ENCODE results near the gene SLC25A24.
A peak's percentile ranks its signal among the peaks of the same experiment; 100 is the strongest.
"Not testable (repeated sequence)": the region's sequence is repeated elsewhere in the genome, so short reads cannot be mapped to it uniquely, and the experiment has no call there.

SLC25A24 gene

DNA sequence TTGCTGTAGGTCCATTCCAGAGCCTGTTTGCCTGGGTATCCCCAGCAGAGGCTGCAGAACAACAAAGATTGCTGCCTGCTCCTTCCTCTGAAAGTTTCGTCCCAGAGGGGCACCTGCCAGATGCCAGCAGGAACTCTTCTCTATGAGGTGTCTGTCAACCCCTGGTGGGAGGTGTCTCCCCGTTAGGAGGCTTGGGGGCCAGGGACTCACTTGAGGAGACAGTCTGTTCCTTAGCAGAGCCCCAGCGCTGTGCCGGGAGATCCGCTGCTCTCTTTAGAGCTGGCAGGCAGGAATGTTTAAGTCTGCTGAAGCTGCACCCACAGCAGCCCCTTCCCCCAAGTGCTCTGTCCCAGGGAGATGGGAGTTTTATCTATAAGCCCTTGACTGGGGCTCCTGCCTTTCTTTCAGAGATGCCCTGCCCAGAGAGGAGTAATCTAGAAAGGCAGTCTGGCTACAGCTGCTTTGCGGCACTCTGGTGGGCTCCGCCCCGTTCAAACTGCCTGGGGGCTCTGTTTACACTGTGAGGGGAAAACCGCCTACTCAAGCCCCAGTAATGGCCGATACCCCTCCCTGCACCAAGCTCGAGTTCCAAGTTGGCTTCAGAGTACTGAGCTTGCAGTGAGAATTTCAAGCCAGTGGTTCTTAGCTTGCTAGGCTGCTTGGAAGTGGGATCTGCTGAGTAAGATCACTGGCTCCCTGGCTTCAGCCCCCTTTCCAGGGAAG, 8.7 kb upstream of the SLC25A24 start:
- no peaks in the 10 kb centered on the region for H3K79me2 ChIP-seq
- no peak overlapping the region for H3K4me2 ChIP-seq (ENCODE audit: low read length)
- no peaks in the 10 kb centered on the region for H3K36me3 ChIP-seq (ENCODE audit: control insufficient read depth, insufficient read depth, low read length)
- no peak overlapping the region for H3K9ac ChIP-seq
- no peaks in the 10 kb centered on the region for H3K9me3 ChIP-seq (ENCODE audit: control insufficient read depth, low read length)
- no peak overlapping the region for H3K27ac ChIP-seq
- H2AFZ ChIP-seq, result no peak overlapping the region
- H3K4me3 ChIP-seq (ENCODE audit: low read depth, low read length), result no peak overlapping the region
- H3K27me3 ChIP-seq (ENCODE audit: control insufficient read depth, insufficient read depth, low read length), result no peaks in the 10 kb centered on the region
- TF ChIP-seq, protein P1, sequence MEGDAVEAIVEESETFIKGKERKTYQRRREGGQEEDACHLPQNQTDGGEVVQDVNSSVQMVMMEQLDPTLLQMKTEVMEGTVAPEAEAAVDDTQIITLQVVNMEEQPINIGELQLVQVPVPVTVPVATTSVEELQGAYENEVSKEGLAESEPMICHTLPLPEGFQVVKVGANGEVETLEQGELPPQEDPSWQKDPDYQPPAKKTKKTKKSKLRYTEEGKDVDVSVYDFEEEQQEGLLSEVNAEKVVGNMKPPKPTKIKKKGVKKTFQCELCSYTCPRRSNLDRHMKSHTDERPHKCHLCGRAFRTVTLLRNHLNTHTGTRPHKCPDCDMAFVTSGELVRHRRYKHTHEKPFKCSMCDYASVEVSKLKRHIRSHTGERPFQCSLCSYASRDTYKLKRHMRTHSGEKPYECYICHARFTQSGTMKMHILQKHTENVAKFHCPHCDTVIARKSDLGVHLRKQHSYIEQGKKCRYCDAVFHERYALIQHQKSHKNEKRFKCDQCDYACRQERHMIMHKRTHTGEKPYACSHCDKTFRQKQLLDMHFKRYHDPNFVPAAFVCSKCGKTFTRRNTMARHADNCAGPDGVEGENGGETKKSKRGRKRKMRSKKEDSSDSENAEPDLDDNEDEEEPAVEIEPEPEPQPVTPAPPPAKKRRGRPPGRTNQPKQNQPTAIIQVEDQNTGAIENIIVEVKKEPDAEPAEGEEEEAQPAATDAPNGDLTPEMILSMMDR (IDR thresholded peaks at IDR 0.05), result no peak
- H3K4me1 ChIP-seq, result no peaks in the 10 kb centered on the region

DNA sequence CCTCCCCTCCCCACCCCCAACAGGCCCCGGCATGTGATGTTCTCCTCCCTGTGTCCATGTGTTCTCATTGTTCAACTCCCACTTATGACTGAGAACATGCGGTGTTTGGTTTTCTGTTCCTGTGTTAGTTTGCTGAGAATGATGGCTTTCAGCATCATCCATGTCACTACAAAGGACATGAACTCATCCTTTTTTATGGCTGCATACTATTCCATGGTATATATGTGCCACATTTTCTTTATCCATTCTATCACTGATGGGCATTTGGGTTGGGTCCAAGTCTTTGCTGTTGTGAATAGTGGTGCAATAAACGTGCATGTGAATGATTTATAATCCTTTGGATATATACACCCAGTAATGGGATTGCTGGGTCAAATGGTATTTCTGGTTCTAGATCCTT, 3.4 kb upstream of the SLC25A24 start:
- H3K27me3 ChIP-seq (ENCODE audit: control insufficient read depth, insufficient read depth, low read length); H3K9ac ChIP-seq; H3K4me2 ChIP-seq (ENCODE audit: low read length); H3K27ac ChIP-seq; H3K36me3 ChIP-seq (ENCODE audit: control insufficient read depth, insufficient read depth, low read length); H3K9me3 ChIP-seq (ENCODE audit: control insufficient read depth, low read length); H3K4me1 ChIP-seq; H2AFZ ChIP-seq; H3K79me2 ChIP-seq; H3K4me3 ChIP-seq (ENCODE audit: low read depth, low read length): not testable (repeated sequence)

DNA sequence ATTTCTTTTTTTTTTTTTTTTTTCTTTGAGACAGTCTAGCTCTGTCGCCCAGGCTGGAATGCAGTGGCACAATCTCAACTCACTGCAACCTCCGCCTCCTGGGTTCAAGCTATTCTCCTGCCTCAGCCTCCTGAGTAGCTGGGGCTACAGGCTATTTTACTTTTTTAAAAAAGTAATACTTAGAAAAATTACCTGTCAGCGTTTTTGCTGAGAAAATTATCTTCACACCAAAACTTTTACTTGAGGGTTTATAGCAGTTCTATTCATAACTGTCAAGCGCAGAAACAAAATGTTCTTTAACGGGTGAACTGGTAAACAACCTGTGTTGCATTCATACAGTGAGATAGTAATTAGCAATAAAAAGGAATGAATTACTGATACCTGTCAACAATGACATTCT, 1.5 kb upstream of the SLC25A24 start:
- H3K79me2 ChIP-seq, result no peaks in the 10 kb centered on the region
- H3K27me3 ChIP-seq (ENCODE audit: control insufficient read depth, insufficient read depth, low read length), result no peaks in the 10 kb centered on the region
- H3K4me1 ChIP-seq, result peaks cover 2% of the 10 kb centered on the region
- no peak overlapping the region for H3K4me3 ChIP-seq (ENCODE audit: low read depth, low read length)
- no peak overlapping the region for H2AFZ ChIP-seq
- no peaks in the 10 kb centered on the region for H3K36me3 ChIP-seq (ENCODE audit: control insufficient read depth, insufficient read depth, low read length)
- TF ChIP-seq, protein P1 (IDR thresholded peaks at IDR 0.05), result no peak
- no peaks in the 10 kb centered on the region for H3K9me3 ChIP-seq (ENCODE audit: control insufficient read depth, low read length)
- H3K9ac ChIP-seq, result no peak overlapping the region
- no peak overlapping the region for H3K27ac ChIP-seq
- no peak overlapping the region for H3K4me2 ChIP-seq (ENCODE audit: low read length)

DNA sequence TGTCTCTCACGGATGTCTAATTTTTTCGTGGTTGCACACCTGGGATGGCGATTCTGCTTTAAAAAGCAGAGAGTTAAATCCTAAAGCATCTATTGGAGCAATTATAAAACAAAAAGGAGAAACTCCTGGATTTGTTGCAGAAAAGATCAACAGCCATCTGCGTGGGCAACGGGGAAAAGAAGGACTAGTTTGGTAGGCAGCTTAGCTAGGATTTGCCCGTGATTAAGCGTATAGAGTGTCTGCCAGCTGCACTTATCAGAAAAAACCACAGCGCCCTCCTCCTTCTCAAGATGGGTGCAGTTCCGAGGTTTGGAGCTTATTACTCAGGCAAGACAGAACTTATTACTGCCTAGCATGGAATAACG, 526 bp upstream of the SLC25A24 start:
- no peaks in the 10 kb centered on the region for H3K79me2 ChIP-seq
- peak overlapping the region; percentile 91 for H3K4me2 ChIP-seq (ENCODE audit: low read length)
- peak overlapping the region; percentile 5 for H3K9ac ChIP-seq
- H3K4me1 ChIP-seq, result peaks cover 2% of the 10 kb centered on the region
- peak overlapping the region; percentile 89 for H3K27ac ChIP-seq
- H3K27me3 ChIP-seq (ENCODE audit: control insufficient read depth, insufficient read depth, low read length), result no peaks in the 10 kb centered on the region
- peak overlapping the region; percentile 89 for H2AFZ ChIP-seq
- no peaks in the 10 kb centered on the region for H3K36me3 ChIP-seq (ENCODE audit: control insufficient read depth, insufficient read depth, low read length)
- H3K9me3 ChIP-seq (ENCODE audit: control insufficient read depth, low read length), result no peaks in the 10 kb centered on the region
- peak overlapping the region; percentile 89 for H3K4me3 ChIP-seq (ENCODE audit: low read depth, low read length)
- TF ChIP-seq, protein P1 (IDR thresholded peaks at IDR 0.05), result peak; percentile 12

DNA sequence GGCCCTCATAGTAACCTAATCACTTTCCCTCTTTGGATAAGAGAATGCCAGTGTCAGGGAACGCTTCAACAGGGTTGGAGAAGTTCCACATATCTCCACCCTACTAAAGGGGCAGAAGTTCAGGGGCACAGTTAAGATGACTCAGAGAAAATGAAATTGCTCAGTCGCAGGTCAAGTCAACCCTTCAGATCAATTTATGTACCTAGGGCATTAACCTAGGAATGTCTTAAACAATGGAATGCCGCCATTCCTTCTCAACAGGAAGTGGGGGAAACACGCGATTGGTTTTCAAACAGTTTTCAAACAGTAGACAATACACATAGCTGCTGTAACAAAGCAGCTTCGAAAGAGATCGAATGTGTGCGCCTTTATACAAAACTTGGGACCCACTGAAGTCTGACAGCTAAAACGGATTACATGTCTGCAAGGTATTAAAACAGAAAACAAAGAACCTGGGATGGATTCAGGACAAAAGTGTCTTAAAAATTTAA, 897 bp downstream of the SLC25A24 start:
- TF ChIP-seq, protein P1 (IDR thresholded peaks at IDR 0.05), result no peak
- H3K4me3 ChIP-seq (ENCODE audit: low read depth, low read length), result peak overlapping the region; percentile 89

More for the DNA sequence above, 897 bp downstream of the SLC25A24 start:
- Histone ChIP-seq H3K36me3 (ENCODE audit: control insufficient read depth, insufficient read depth, low read length) (no peaks in the 10 kb centered on the region), H3K27me3 (ENCODE audit: control insufficient read depth, insufficient read depth, low read length) (no peaks in the 10 kb centered on the region), H3K27ac (peak overlapping the region; percentile 87), H3K9me3 (ENCODE audit: control insufficient read depth, low read length) (no peaks in the 10 kb centered on the region), H3K4me2 (ENCODE audit: low read length) (peak overlapping the region; percentile 90), H3K9ac (no peak overlapping the region), H3K79me2 (no peaks in the 10 kb centered on the region), H3K4me1 (peaks cover 2% of the 10 kb centered on the region), H2AFZ (peak overlapping the region; percentile 89)

Measured in parathyroid adenoma (tissue), 2 donors.